ENCODE data around the gene ZNF536.
A peak's percentile ranks its signal among the peaks of the same experiment; 100 is the strongest.

Gene ZNF536

GRCh38 chr19:30552593-30552992, 180.4 kb downstream of the ZNF536 start:
- DNase-seq (ENCODE audit: low spot score): no peak
- ChIA-PET POLR2A (ENCODE audit: low non-redundant PET) (no interaction called here), CTCF (no interaction called here)
- no peak for TF ChIP-seq CTCF (conservative IDR thresholded peaks at IDR 0.05; ENCODE audit: low read depth)
- no peak overlapping the region for H3K27ac ChIP-seq

- CTCF ChIA-PET: no interaction called here
- no peak for TF ChIP-seq CTCF (conservative IDR thresholded peaks at IDR 0.05; ENCODE audit: low read depth)
- H3K27ac ChIP-seq: no peak overlapping the region
- POLR2A ChIA-PET (ENCODE audit: low non-redundant PET): no interaction called here
- DNase-seq (ENCODE audit: low spot score): no peak
Observed at GRCh38 chr19:30555075-30555790, 183.0 kb downstream of the ZNF536 start.

GRCh38 chr19:30555791-30556110, 183.6 kb downstream of the ZNF536 start:
- TF ChIP-seq CTCF (conservative IDR thresholded peaks at IDR 0.05; ENCODE audit: low read depth): no peak
- H3K27ac ChIP-seq: no peak overlapping the region
- POLR2A ChIA-PET (ENCODE audit: low non-redundant PET): no interaction called here
- CTCF ChIA-PET: no interaction called here
- no peak for DNase-seq (ENCODE audit: low spot score)

GRCh38 chr19:30556230-30556711, 184.1 kb downstream of the ZNF536 start:
- TF ChIP-seq CTCF (conservative IDR thresholded peaks at IDR 0.05; ENCODE audit: low read depth): no peak
- POLR2A ChIA-PET (ENCODE audit: low non-redundant PET): no interaction called here
- DNase-seq (ENCODE audit: low spot score): no peak
- H3K27ac ChIP-seq: no peak overlapping the region
- CTCF ChIA-PET: no interaction called here

- POLR2A ChIA-PET (ENCODE audit: low non-redundant PET): no interaction called here
- peak; percentile 27 for DNase-seq (ENCODE audit: low spot score)
- CTCF ChIA-PET: no interaction called here
- TF ChIP-seq CTCF (conservative IDR thresholded peaks at IDR 0.05; ENCODE audit: low read depth): no peak
- no peak overlapping the region for H3K27ac ChIP-seq
Observed at GRCh38 chr19:30557212-30557611, 185.0 kb downstream of the ZNF536 start.

GRCh38 chr19:30557927-30558557, 185.9 kb downstream of the ZNF536 start:
- DNase-seq (ENCODE audit: low spot score): no peak
- ChIA-PET CTCF (no interaction called here), POLR2A (ENCODE audit: low non-redundant PET) (no interaction called here)
- H3K27ac ChIP-seq: no peak overlapping the region
- no peak for TF ChIP-seq CTCF (conservative IDR thresholded peaks at IDR 0.05; ENCODE audit: low read depth)

All from RWPE1 (cell line).